Pancreas (tissue), 10 donors: ENCODE measurements around the gene THPO. TPM values are rescaled to one million over a fixed set of nuclear protein-coding genes. Genes with fewer than 3 reads are reported as not detected.

Source experiments
- ATAC-seq, 4 donors: fragments of 200-7000 bp; cut with Tn5 transposase; one replicate each; pipeline versions ENCODE4 v1.8.0 to v1.9.1; 2020; ENCODE audit warnings: mild to moderate bottlenecking in 4 of 4, moderate library complexity in 4 of 4
- DNase-seq, 6 donors: peaks; one replicate each; pipeline ENCODE4 v3.0.0-alpha.2; 2020
- FAIRE-seq: peaks from 2 replicates; lab custom pipeline; 2012; peaks lifted over from hg19 to GRCh38; lab: Jason Lieb, UNC
- H3K27ac ChIP-seq, 4 donors: fragments of 200-600 bp; sonication (generic); 1 replicate in 3 of 4; 2 replicates in 1 of 4; pipeline versions ENCODE4 v1.5.0 to v1.8.0; 2020
- H3K27me3 ChIP-seq, 4 donors: fragments of 200-600 bp; one replicate each; pipeline ENCODE4 v1.8.0; 2021
- H3K36me3 ChIP-seq, 3 donors: fragments of 200-600 bp; sonication (generic) in 1 of 3; one replicate each; pipeline versions ENCODE4 v1.5.0 to v1.8.0; 2020 to 2021
- H3K4me1 ChIP-seq, 3 donors: fragments of 200-600 bp; one replicate each; pipeline ENCODE4 v1.8.0; 2021
- H3K4me3 ChIP-seq, 4 donors: fragments of 200-600 bp; sonication (generic) in 2 of 4; one replicate each; pipeline versions ENCODE4 v1.5.0 to v1.8.0; 2020 to 2021
- H3K9me3 ChIP-seq, 4 donors: fragments of 200-600 bp; one replicate each; pipeline ENCODE4 v1.8.0; 2021
- WGBS, 2 donors: extraction: QIAGEN DNeasy Blood & Tissue Kit; methylation state at CpG; one replicate each; pipeline ENCODE4 v1.1.7; 2013; 5-methylcytosine and 5-hydroxymethylcytosine counted together
- intact Hi-C, 3 donors: fragments of 100-400 bp; cut with DNase I; formaldehyde crosslinking; loops; one replicate each; pipeline versions ENCODE4 v1.11.1 to v1.14.2; 2022
- polyA plus RNA-seq, 2 donors: library from polyadenylated mRNA; stranded (reverse); fragments of 200-250 nt; gene quantifications; one replicate each; pipeline ENCODE4 v1.2.3, GENCODE V29; 2013
- total RNA-seq, 6 donors: library from RNA; stranded (reverse); fragmentation: NEBNext Ultra II Directional in 4 of 6; extraction: Animal tissue kit (Norgen Biotek cat#: 25700) in 4 of 6; gene quantifications; one replicate each; pipeline versions ENCODE4 v1.2.1 to v1.2.4, GENCODE V29; 2021 to 2023
- TF ChIP-seq, protein P1 (sequence below), 4 donors: fragments of 200-600 bp; sonication (generic) in 3 of 4; IDR thresholded peaks; one replicate each; pipeline versions ENCODE4 v1.5.0 to v1.8.0; 2021; ENCODE audit warnings: antibody characterized with exemption in 4 of 4
- donor health status: healthy with polysubstance abuse.
- donor health status: DM: no; HTN: no; CAD: no; lungs with moderate emphysema.
- donor health status: DM: no; HTN: no; CAD: no.
- donor health status: control.
- donor health status: control.
- donor health status: Bipolar disorder and iron deficiency.
- donor health status: DM: yes; HTN: yes; CAD: no.
- donor health status: DM: no; HTN: no; CAD: no.
- donor health status: DM: no; HTN: no; CAD: no.
- donor health status: DM: yes; HTN: yes; CAD: no.

Gene THPO
- total and polyA plus RNA-seq, 8 donors: 0.28 to 1.3 (median 0.54) TPM; not detected in 1

DNA sequence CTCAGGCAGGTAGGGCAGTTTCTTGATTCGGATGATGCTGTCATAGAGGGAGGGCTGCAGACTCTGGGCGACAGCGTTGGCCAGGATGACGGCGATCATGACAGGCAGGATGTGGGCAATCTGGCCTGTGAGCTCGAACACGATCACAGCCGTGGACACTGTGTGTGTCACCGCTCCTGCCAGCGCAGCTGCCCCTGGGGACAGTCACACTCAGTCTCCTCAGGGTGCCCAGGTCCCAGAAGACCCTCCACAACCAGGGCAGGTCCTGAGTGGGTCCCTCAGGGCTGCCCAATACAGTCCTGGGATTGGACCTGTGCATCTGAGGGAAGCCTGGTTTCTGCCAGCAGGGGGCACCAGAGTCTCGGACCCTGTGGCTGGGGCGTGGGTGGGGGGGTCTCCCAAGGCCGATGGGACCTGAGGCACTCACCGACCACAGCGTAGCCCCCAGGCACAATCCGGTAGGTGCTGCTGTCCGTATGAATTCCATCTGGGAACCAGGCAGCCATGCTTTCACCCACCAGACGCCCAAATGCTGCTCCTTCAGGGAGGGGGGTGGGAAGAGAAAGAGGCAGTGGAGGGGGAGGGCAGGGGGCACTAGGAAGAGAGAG, 23.8 kb downstream of the THPO start:
- Histone ChIP-seq H3K9me3 (no peaks in the 10 kb centered on the region), H3K4me3 (no peak overlapping the region), H3K27me3 (no peaks in the 10 kb centered on the region), H3K36me3 (no peaks in the 10 kb centered on the region), H3K4me1 (peaks cover 0 to 16% (median 5%) of the 10 kb centered on the region in 3 donors), H3K27ac (no peak overlapping the region)
- no peak for FAIRE-seq
- peak; percentile 15 to 60 (median 49) for ATAC-seq
- 41 to 49% methylated on average over 18 of the region's 18 CpGs for WGBS, 2 donors
- intact Hi-C loops: no loop called here
- TF ChIP-seq, protein P1, sequence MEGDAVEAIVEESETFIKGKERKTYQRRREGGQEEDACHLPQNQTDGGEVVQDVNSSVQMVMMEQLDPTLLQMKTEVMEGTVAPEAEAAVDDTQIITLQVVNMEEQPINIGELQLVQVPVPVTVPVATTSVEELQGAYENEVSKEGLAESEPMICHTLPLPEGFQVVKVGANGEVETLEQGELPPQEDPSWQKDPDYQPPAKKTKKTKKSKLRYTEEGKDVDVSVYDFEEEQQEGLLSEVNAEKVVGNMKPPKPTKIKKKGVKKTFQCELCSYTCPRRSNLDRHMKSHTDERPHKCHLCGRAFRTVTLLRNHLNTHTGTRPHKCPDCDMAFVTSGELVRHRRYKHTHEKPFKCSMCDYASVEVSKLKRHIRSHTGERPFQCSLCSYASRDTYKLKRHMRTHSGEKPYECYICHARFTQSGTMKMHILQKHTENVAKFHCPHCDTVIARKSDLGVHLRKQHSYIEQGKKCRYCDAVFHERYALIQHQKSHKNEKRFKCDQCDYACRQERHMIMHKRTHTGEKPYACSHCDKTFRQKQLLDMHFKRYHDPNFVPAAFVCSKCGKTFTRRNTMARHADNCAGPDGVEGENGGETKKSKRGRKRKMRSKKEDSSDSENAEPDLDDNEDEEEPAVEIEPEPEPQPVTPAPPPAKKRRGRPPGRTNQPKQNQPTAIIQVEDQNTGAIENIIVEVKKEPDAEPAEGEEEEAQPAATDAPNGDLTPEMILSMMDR (IDR thresholded peaks at IDR 0.05): peak; percentile 51 to 57 (median 56)
- DNase-seq: peak in 3 of 6 donors; percentile 56 to 81 (median 80)

DNA sequence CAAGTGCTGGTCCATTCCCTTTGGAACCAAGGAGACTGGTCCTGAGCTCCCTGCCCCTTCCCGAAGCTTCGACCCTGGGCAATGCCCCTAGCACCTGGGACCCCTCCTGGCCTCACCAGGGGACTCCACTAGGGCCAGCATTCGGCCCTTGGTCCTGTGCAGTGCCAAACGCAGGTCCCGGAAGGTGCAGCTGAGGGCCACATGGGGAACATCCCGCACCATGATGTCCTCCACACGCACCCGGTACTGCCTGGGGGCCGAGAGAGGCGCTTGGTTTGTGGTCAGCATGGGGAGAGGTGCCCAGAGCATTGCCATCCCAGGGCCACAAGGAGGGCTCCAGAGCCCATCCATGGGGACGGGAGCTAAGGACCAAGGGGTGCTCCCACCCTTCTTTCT, 24.5 kb downstream of the THPO start:
- Histone ChIP-seq H3K9me3 (no peaks in the 10 kb centered on the region), H3K36me3 (no peaks in the 10 kb centered on the region), H3K27ac (no peak overlapping the region), H3K27me3 (no peaks in the 10 kb centered on the region), H3K4me3 (no peak overlapping the region), H3K4me1 (peaks cover 0 to 16% (median 5%) of the 10 kb centered on the region in 3 donors)
- no peak for FAIRE-seq
- no peak for ATAC-seq
- intact Hi-C loops: no loop called here
- TF ChIP-seq, protein P1 (IDR thresholded peaks at IDR 0.05): no peak
- 88% methylated on average over 11 of the region's 11 CpGs for WGBS, 2 donors
- DNase-seq: peak in 1 of 6 donors; percentile 68

DNA sequence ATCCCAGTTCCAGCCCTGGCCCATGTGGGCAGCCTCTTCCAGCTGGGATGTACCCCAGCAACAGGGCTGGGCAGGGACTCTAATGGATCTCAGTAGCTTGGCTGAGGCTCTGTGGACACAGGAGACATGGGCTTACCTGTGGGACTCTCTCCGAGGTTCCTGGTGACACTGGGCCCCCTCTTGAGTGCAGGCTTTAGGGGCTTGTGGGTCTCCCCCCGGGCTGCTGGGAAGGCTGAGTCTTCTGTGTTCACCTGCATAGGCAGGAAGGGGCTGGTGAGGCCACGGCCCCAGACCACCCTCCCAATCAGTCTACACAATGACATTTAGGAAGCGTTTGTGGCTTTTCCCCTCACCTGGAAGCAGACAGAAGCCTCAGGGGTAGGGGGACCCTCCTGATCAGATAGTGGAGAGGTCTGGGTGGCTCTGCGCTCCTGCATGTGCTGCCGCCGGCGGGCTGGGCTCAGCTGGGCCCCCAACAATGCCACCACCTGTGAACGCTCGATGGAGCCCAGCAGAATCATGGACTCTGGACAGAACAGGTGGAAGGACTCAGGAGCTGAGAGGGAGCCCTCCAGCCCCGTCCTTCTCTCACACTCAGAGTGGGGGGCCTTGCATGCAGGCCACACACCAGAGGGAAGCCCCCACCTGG, 25.0 kb downstream of the THPO start:
- DNase-seq: peak in 1 of 6 donors; percentile 36
- Histone ChIP-seq H3K9me3 (no peaks in the 10 kb centered on the region), H3K27ac (peak overlapping the region; percentile 12 to 72 (median 36)), H3K27me3 (no peaks in the 10 kb centered on the region), H3K4me1 (peaks cover 0 to 16% (median 5%) of the 10 kb centered on the region in 3 donors), H3K36me3 (no peaks in the 10 kb centered on the region), H3K4me3 (no peak overlapping the region)
- intact Hi-C loops: no loop called here
- TF ChIP-seq, protein P1 (IDR thresholded peaks at IDR 0.05): no peak
- WGBS, 2 donors: 83 to 87% methylated on average over 10 to 11 of the region's 11 CpGs
- no peak for ATAC-seq
- no peak for FAIRE-seq

DNA sequence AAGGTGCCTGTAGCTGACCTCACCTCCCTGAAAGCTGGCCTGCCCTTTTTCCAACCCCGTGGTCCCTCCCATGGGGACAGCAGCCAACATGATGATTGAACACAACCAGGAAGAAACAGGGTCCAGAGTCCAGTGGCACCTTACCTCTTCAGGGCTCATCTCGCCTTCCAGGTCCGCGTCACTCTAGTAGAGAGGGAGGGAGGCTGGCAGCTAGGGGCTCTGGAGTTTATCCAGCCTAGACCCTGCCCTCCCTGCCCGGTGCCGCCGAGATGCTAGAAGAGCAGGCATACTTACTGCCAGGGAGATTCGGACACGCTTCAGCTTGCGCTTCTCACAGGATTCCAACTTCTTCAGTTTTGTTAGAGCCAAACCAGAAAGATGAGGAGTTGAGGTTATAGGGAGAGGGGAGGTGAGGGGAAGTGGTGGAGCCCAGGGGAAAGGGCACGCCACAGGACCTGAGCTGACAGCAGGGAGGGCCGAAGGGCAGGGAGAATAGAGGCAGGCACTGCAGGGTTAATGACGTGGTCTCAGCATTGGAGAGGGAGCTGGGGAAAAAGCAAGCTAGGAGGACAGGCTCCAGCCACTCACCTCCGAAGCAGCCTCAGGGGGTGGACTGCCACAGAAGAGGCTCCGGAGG, 25.7 kb downstream of the THPO start:
- 43 to 48% methylated on average over 15 of the region's 15 CpGs for WGBS, 2 donors
- intact Hi-C loops: no loop called here
- H3K27ac ChIP-seq: peak overlapping the region; percentile 12 to 72 (median 45)
- H3K9me3 ChIP-seq: no peaks in the 10 kb centered on the region
- no peaks in the 10 kb centered on the region for H3K36me3 ChIP-seq
- FAIRE-seq (no peak), DNase-seq (peak in 5 of 6 donors; percentile 74 to 81 (median 79)), ATAC-seq (peak; percentile 80 to 90 (median 84))
- TF ChIP-seq, protein P1 (IDR thresholded peaks at IDR 0.05): no peak
- no peaks in the 10 kb centered on the region for H3K27me3 ChIP-seq
- no peak overlapping the region for H3K4me3 ChIP-seq
- H3K4me1 ChIP-seq: peaks cover 0 to 16% (median 5%) of the 10 kb centered on the region in 3 donors
